Lung microvascular endothelial cell (primary cell): Measurements from ENCODE around the gene KREMEN2. TPM values are rescaled to one million over a fixed set of nuclear protein-coding genes. Genes with fewer than 3 reads are reported as not detected.

ENCODE experiments used
- DNase-seq, 2 donors: peaks; one replicate each; pipeline versions ENCODE4 v3.0.0 to v3.0.0-alpha.2; 2010; ENCODE audit warnings: low read depth in 2 of 2
- total RNA-seq: library from RNA; depleted of rRNA; stranded (reverse); fragments of >200 nt; gene quantifications from 2 replicates; pipeline ENCODE4 v1.2.1, GENCODE V29; 2014

The KREMEN2 gene
- total RNA-seq, 1 donor from 2014 or later, result not detected

- peak; percentile 99 to 100 for DNase-seq
These were observed 39.7 kb downstream of the KREMEN2 start for GRCh38 chr16:3003582-3004270.

GRCh38 chr16:3004319-3004718 lies 40.2 kb downstream of the KREMEN2 start:
- DNase-seq, result no peak

GRCh38 chr16:3004781-3005284 lies 40.8 kb downstream of the KREMEN2 start:
- DNase-seq, result no peak

GRCh38 chr16:3007059-3007956 lies 43.2 kb downstream of the KREMEN2 start:
- DNase-seq, result no peak

GRCh38 chr16:3007957-3008689 lies 44.0 kb downstream of the KREMEN2 start:
- peak in 1 of 2 donors; percentile 29 for DNase-seq

GRCh38 chr16:3008690-3009037 lies 44.6 kb downstream of the KREMEN2 start:
- DNase-seq, result no peak

- no peak for DNase-seq
These were observed 45.7 kb downstream of the KREMEN2 start for GRCh38 chr16:3009568-3010390.

- no peak for DNase-seq
These were observed 46.4 kb downstream of the KREMEN2 start for GRCh38 chr16:3010510-3010909.

GRCh38 chr16:3012246-3012645 lies 48.2 kb downstream of the KREMEN2 start:
- no peak for DNase-seq

GRCh38 chr16:3012828-3013420 lies 48.8 kb downstream of the KREMEN2 start, which contains the start of gene CLDN9:
CLDN9 (plus strand) TSS chr16:3012923; CDS start chr16:3013363, 440 bp downstream.
- no peak for DNase-seq

GRCh38 chr16:3013491-3013951 lies 49.4 kb downstream of the KREMEN2 start:
- DNase-seq, result no peak

- no peak for DNase-seq
These were observed 50.1 kb downstream of the KREMEN2 start for GRCh38 chr16:3013998-3014690.

- no peak for DNase-seq
These were observed 50.9 kb downstream of the KREMEN2 start for GRCh38 chr16:3014971-3015370.

GRCh38 chr16:3015865-3016521 lies 51.9 kb downstream of the KREMEN2 start:
- no peak for DNase-seq

- no peak for DNase-seq
These were observed 53.3 kb downstream of the KREMEN2 start for GRCh38 chr16:3017344-3017743.
